GM21723 (cell line): ENCODE data around the gene GLIPR1.
A peak's percentile ranks its signal among the peaks of the same experiment; 100 is the strongest.
"Not testable (repeated sequence)": the region's sequence is repeated elsewhere in the genome, so short reads cannot be mapped to it uniquely, and the experiment has no call there.

Experiments
- ATAC-seq: cut with Tn5 transposase; IDR thresholded peaks from one replicate; pipeline ENCODE4 v1.9.1; 2021; ENCODE audit warnings: mild to moderate bottlenecking, moderate library complexity; ENCODE audit not compliant: unreplicated experiment

The GLIPR1 gene

GRCh38 chr12:75480469-75480949, at the start of gene GLIPR1:
Gene GLIPR1 (plus strand): TSS chr12:75480755. CDS start chr12:75480881, 126 bp downstream.
- peak; percentile 91 for ATAC-seq

- ATAC-seq, result no peak
Measured at GRCh38 chr12:75432924-75433323, 47.6 kb upstream of the GLIPR1 start.

- ATAC-seq, result no peak
Measured at GRCh38 chr12:75437564-75437963, 43.0 kb upstream of the GLIPR1 start.

- no peak for ATAC-seq
Measured at GRCh38 chr12:75438059-75438754, 42.3 kb upstream of the GLIPR1 start.

- no peak for ATAC-seq
Measured at GRCh38 chr12:75439048-75439447, 41.5 kb upstream of the GLIPR1 start.

- no peak for ATAC-seq
Measured at GRCh38 chr12:75439930-75440329, 40.6 kb upstream of the GLIPR1 start.

GRCh38 chr12:75441687-75442449, 38.7 kb upstream of the GLIPR1 start:
- ATAC-seq, result not testable (repeated sequence)

GRCh38 chr12:75442454-75442853, 38.1 kb upstream of the GLIPR1 start:
- ATAC-seq, result not testable (repeated sequence)

GRCh38 chr12:75443709-75444108, 36.8 kb upstream of the GLIPR1 start:
- no peak for ATAC-seq

GRCh38 chr12:75444429-75445136, 36.0 kb upstream of the GLIPR1 start:
- ATAC-seq, result no peak

GRCh38 chr12:75445137-75445507, 35.4 kb upstream of the GLIPR1 start:
- ATAC-seq, result not testable (repeated sequence)

GRCh38 chr12:75446857-75447256, 33.7 kb upstream of the GLIPR1 start:
- no peak for ATAC-seq

GRCh38 chr12:75447691-75448393, 32.7 kb upstream of the GLIPR1 start:
- ATAC-seq, result no peak

- no peak for ATAC-seq
Measured at GRCh38 chr12:75452675-75453330, 27.8 kb upstream of the GLIPR1 start.

GRCh38 chr12:75455839-75456238, 24.7 kb upstream of the GLIPR1 start:
- no peak for ATAC-seq

GRCh38 chr12:75457191-75457590, 23.4 kb upstream of the GLIPR1 start:
- ATAC-seq, result no peak

GRCh38 chr12:75457866-75458265, 22.7 kb upstream of the GLIPR1 start:
- not testable (repeated sequence) for ATAC-seq

GRCh38 chr12:75459755-75460154, 20.8 kb upstream of the GLIPR1 start:
- no peak for ATAC-seq

GRCh38 chr12:75460204-75460603, 20.4 kb upstream of the GLIPR1 start:
- ATAC-seq, result no peak
